Measurements from ENCODE around the gene ALDH1B1.

DNA sequence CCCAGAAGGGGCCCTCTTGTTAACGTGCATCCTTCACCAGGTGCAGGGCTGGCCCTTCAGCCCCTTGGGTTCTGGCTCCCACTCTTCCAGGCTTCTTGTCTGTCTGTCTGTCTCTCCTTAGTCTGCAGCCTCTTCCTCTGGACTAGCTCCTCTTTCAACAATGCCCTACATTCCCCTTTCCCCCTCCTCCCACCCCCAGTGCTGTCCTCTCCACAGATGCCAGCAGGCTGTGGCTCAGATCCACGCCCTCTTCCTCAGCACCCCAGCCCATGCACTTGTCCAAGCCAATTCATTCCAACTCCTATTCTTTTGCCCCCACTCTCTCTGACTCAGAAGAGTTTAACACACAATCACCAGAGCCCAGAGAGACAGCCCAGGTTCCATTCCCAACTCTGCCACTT lies 45.2 kb upstream of the ALDH1B1 start:
- TF ChIP-seq, protein P1, sequence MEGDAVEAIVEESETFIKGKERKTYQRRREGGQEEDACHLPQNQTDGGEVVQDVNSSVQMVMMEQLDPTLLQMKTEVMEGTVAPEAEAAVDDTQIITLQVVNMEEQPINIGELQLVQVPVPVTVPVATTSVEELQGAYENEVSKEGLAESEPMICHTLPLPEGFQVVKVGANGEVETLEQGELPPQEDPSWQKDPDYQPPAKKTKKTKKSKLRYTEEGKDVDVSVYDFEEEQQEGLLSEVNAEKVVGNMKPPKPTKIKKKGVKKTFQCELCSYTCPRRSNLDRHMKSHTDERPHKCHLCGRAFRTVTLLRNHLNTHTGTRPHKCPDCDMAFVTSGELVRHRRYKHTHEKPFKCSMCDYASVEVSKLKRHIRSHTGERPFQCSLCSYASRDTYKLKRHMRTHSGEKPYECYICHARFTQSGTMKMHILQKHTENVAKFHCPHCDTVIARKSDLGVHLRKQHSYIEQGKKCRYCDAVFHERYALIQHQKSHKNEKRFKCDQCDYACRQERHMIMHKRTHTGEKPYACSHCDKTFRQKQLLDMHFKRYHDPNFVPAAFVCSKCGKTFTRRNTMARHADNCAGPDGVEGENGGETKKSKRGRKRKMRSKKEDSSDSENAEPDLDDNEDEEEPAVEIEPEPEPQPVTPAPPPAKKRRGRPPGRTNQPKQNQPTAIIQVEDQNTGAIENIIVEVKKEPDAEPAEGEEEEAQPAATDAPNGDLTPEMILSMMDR (IDR thresholded peaks at IDR 0.05) = no peak
- TF ChIP-seq POLR2A (IDR thresholded peaks at IDR 0.05) = no peak
